ENCODE measurements around the gene LONP1. TPM values are rescaled to one million over a fixed set of nuclear protein-coding genes. Genes with fewer than 3 reads are reported as not detected.
"Not testable (repeated sequence)": the region's sequence is repeated elsewhere in the genome, so short reads cannot be mapped to it uniquely, and the experiment has no call there.

The LONP1 gene
- total RNA-seq, 2 donors from 2014 or later = 31.9 to 95.6 TPM

DNA sequence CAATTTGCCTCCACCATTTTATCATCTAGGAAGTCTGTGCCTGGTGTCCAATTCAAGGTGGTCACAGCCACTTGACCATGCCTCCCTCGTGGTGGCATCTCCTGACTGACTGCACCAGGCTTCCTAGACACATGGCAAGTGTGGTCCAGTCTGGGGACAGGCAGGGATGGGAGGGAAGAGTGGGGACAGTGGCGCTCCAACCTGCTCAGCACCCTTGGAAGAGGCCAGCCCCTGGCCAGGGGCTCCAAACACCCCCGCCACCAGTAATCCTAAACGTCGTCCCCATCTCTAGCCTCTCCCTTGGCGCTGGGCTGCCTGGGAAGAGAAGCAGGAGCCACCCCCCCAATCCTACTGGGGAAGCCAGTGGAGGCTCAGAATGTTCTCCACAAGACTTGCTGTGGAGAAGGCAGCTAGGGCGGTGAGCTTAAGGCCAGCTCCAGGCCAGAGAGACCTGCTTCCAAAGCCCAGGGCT, 27.2 kb downstream of the LONP1 start:
- Histone ChIP-seq H3K9me3 (no peaks in the 10 kb centered on the region), H3K36me3 (replicated peaks in 1 of 2; ENCODE audit: insufficient read depth in 1 of 2, low read depth in 2 of 2) (peaks cover 0 to 12% of the 10 kb centered on the region in 2 donors), H3K27me3 (no peaks in the 10 kb centered on the region), H3K4me1 (peaks cover 24% of the 10 kb centered on the region), H3K27ac (no peak overlapping the region), H3K4me3 (no peak overlapping the region)
- TF ChIP-seq, protein P1, sequence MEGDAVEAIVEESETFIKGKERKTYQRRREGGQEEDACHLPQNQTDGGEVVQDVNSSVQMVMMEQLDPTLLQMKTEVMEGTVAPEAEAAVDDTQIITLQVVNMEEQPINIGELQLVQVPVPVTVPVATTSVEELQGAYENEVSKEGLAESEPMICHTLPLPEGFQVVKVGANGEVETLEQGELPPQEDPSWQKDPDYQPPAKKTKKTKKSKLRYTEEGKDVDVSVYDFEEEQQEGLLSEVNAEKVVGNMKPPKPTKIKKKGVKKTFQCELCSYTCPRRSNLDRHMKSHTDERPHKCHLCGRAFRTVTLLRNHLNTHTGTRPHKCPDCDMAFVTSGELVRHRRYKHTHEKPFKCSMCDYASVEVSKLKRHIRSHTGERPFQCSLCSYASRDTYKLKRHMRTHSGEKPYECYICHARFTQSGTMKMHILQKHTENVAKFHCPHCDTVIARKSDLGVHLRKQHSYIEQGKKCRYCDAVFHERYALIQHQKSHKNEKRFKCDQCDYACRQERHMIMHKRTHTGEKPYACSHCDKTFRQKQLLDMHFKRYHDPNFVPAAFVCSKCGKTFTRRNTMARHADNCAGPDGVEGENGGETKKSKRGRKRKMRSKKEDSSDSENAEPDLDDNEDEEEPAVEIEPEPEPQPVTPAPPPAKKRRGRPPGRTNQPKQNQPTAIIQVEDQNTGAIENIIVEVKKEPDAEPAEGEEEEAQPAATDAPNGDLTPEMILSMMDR (IDR thresholded peaks at IDR 0.05) = no peak
- TF ChIP-seq POLR2A (IDR thresholded peaks at IDR 0.05) = no peak
- 60 to 88% methylated on average over 2 to 7 of the region's 7 CpGs for WGBS, 2 donors
- intact Hi-C loops (cut with DNase I) = no loop called here
- ATAC-seq = no peak
- no peak for DNase-seq

DNA sequence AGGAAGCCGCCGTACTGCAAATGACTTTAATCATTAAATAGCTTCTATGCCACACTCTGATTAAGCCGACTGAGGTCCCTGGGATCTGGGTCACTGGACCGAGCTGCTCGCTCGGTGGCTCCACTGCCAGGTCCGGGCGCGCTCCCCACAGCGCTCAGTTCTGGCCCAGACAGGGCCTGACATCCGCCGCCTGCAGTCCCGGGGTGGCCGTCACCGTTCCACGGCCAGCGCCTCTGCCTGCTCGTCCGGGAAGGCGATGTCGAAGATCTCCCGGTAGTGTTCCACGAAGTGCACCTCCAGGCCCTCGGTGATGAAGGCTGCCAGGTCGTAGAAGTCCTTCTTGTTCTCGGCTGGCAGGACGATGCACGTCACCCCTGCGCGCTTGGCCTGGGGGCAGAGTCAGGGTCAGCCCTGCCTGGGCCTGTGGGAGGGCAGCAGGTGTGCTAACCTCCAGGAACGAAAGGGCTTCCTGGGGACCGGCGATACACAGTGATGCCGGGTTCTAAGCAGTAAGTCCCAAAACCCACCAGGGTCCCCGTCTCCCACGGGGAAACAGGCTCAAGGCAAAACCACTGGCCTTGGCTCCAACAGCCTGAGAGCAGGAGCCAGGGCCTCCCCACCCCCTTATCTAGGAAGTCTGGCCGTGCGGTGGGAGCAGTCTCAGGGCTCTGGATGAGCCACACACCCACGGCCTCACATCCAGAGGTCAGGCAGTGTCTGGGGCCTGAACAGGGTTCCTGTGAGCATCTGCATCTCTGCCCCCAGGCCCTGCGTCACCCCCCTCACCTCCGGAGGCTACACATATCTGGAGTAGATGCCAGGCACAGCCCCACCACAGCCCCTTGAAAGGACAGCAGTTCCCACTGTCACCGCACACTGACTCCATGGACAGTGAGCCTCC, 27.9 kb downstream of the LONP1 start:
- DNase-seq = no peak
- peak overlapping the region in 3 of 4 donors; percentile 91 to 94 (median 94) for H3K27ac ChIP-seq
- TF ChIP-seq POLR2A (IDR thresholded peaks at IDR 0.05) = no peak
- TF ChIP-seq, protein P1 (IDR thresholded peaks at IDR 0.05) = no peak
- 45% methylated on average over 42 of the region's 42 CpGs; no CpG with 5 or more reads in 1 of the 2 donors for WGBS, 2 donors
- no peak overlapping the region for H3K4me3 ChIP-seq
- no peak for ATAC-seq
- H3K9me3 ChIP-seq = no peaks in the 10 kb centered on the region
- intact Hi-C loops (cut with DNase I) = no loop called here
- H3K27me3 ChIP-seq = no peaks in the 10 kb centered on the region
- H3K36me3 ChIP-seq (replicated peaks in 1 of 2; ENCODE audit: insufficient read depth in 1 of 2, low read depth in 2 of 2) = peaks cover 0 to 12% of the 10 kb centered on the region in 2 donors
- H3K4me1 ChIP-seq = peaks cover 31% of the 10 kb centered on the region

DNA sequence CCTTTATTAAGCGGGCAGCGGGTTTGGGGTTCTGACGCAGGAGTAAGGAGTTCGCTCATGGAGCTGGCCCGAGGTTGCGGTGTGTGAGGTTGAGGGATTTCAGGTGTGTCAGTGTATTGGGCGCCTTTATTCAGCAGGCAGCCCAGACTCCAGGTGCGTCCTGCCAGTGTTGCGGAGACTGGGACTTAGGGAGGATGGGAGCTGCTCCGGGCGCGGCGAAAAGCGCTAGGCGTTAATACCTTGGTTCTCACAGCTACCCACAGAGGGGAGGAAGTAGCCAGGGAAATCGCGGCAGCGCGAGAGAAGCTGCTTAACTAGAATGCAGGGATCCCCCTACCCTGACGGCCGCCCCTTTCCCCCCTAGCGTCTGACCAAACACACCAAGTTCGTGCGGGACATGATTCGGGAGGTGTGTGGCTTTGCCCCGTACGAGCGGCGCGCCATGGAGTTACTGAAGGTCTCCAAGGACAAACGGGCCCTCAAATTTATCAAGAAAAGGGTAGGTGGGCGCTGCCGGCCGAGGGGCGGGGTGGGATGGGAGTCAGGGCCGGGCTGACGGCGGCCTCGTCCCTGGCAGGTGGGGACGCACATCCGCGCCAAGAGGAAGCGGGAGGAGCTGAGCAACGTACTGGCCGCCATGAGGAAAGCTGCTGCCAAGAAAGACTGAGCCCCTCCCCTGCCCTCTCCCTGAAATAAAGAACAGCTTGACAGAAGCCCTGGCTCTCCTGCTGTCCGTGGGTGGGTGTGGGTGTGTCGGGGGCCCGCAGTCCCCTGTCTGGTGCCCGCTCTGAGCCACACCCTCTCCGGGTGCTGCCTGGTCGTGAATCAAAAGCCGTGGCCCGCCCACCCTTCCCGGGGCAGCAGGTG, 28.8 kb downstream of the LONP1 start:
- 2 to 3% methylated on average over 15 to 54 of the region's 54 CpGs for WGBS, 2 donors
- intact Hi-C loops (cut with DNase I) = no loop called here

DNA sequence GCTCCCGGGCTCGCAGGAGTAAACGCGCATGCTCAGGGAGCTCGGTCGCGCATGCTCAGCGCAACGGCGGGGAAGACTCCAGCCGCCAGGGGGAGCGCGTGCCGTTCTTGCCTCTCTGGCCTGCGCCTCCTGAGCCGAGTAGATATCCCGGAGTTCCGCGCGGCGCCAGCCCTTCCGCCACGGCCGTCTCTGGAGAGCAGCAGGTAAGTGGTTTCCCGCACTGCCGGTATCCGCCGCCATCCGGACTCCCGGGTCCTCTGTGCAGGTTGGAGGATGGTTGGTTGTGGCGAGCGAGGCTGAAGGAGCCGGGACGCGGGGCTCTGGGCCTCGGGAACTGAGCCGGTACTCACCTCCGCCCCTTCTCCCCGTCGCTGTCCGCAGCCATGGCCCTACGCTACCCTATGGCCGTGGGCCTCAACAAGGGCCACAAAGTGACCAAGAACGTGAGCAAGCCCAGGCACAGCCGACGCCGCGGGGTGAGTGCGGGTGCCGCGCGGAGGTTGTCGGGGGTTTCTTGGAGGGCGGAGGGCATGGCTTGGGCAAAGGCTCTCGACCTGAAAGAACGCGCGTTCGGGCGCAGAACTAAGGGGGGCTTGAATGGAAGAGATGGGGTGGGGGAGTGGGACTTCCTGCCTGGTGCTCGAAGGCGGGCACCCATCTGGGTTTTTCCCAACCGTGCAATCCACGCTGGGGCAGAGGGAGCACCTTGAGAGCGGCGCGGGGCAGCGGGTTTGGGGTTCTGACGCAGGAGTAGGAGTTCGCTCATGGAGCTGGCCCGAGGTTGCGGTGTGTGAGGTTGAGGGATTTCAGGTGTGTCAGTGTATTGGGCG, 29.6 kb downstream of the LONP1 start, which contains the start of gene RPL36:
TSS of gene RPL36 (plus strand) at position 171 of the 830 bp plus-strand sequence. CDS start at position 384, 213 bp downstream.
- Histone ChIP-seq H3K27ac (peak within 1 kb of the TSS; percentile 88 to 94 (median 92)), H3K9me3 (no peaks in the 10 kb centered on the region), H3K27me3 (no peaks in the 10 kb centered on the region), H3K4me1 (peaks cover 40% of the 10 kb centered on the region), H3K4me3 (peak within 1 kb of the TSS; percentile 59 to 100), H3K36me3 (replicated peaks in 1 of 2; ENCODE audit: insufficient read depth in 1 of 2, low read depth in 2 of 2) (peaks cover 0 to 12% of the 10 kb centered on the region in 2 donors)
- TF ChIP-seq POLR2A (IDR thresholded peaks at IDR 0.05) = peak; percentile 91 to 99 (median 98)
- TF ChIP-seq, protein P1 (IDR thresholded peaks at IDR 0.05) = peak; percentile 91 to 100 (median 99)
- DNase-seq (peak; percentile 98 to 99 (median 98)), ATAC-seq (peak; percentile 77)
- 0 to 5% methylated on average over 24 to 73 of the region's 73 CpGs for WGBS, 2 donors
- intact Hi-C loops (cut with DNase I) = no loop called here

More for the DNA sequence above, 28.8 kb downstream of the LONP1 start:
- Histone ChIP-seq H3K4me3 (peak overlapping the region; percentile 59 to 100), H3K4me1 (peaks cover 39% of the 10 kb centered on the region), H3K9me3 (no peaks in the 10 kb centered on the region), H3K27ac (peak overlapping the region; percentile 88 to 94 (median 92)), H3K36me3 (replicated peaks in 1 of 2; ENCODE audit: insufficient read depth in 1 of 2, low read depth in 2 of 2) (peaks cover 0 to 12% of the 10 kb centered on the region in 2 donors), H3K27me3 (no peaks in the 10 kb centered on the region)
- DNase-seq (peak; percentile 63 to 74 (median 70)), ATAC-seq (no peak)
- no peak for TF ChIP-seq POLR2A (IDR thresholded peaks at IDR 0.05)
- TF ChIP-seq, protein P1 (IDR thresholded peaks at IDR 0.05) = no peak

DNA sequence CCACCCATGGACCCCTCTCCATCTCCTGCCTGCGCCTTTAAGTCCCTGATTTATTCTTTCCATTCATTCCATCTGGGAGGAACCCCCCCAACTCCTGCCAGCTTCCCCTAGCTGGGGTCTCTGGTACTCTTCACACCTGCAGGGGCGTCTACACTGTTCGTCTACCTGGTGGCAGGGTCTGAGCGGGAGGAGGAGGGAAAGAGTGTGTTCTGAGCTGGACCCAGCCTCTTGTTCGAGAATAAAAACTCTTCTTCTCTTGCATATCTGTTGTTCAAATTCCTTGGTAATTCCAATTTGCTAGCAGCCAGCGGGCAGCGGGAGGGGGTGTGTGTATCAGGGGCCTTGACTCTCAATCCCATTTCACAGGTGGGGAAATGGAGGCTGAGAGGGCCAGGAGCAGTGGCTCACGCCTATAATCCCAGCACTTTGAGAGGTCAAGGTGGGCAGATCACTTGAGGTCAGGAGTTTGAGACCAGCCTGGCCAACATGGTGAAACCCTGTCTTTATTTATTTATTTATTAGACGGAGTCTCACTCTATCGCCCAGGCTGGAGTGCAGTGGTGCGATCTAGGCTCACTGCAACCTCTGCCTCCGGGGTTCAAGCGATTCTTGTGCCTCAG, 31.6 kb downstream of the LONP1 start:
- peaks cover 40% of the 10 kb centered on the region for H3K4me1 ChIP-seq
- H3K27me3 ChIP-seq; intact Hi-C loops (cut with DNase I); H3K4me3 ChIP-seq; DNase-seq; H3K27ac ChIP-seq; H3K36me3 ChIP-seq (replicated peaks in 1 of 2; ENCODE audit: insufficient read depth in 1 of 2, low read depth in 2 of 2); ATAC-seq; H3K9me3 ChIP-seq: not testable (repeated sequence)
- 92 to 95% methylated on average over 12 to 13 of the region's 13 CpGs for WGBS, 2 donors
